GM19023 (cell line): ENCODE data around the gene NOS1.
A peak's percentile ranks its signal among the peaks of the same experiment; 100 is the strongest.
"Not testable (repeated sequence)": the region's sequence is repeated elsewhere in the genome, so short reads cannot be mapped to it uniquely, and the experiment has no call there.

Source experiments
- ATAC-seq: cut with Tn5 transposase; IDR thresholded peaks from one replicate; pipeline ENCODE4 v1.9.1; 2021; ENCODE audit warnings: mild to moderate bottlenecking, moderate library complexity; ENCODE audit not compliant: unreplicated experiment

Gene NOS1

DNA sequence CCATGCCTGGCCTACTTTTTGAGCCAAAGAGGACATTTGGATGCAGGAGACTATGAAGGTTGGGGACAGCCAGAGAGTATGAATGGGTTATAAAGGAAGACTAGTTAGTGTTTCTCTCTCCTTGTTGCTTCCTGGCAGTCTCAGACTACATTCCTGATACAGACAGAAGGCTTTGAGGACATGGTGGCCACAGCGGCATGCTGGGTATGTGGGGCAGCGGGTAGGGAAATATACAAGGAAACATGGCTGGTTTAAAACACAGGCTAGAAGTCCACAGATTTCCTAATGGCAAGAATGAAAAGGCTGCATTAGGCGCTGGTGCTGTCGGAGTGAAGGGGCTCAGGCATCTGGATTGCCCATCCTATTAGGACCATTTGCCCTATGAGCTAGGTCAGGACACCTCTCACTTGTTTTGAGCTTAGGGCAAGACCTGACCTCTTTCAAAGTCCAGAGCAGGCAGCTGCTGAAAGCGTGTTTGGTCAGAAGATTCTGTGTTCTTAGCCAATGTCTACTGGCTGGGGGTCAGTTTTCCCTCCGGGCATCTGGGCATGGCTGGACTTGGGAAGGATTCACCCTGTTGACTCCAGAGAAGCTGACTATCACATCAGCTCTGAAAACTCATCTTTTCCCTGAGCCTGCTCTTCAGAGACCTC lies 151.0 kb downstream of the NOS1 start:
- no peak for ATAC-seq

DNA sequence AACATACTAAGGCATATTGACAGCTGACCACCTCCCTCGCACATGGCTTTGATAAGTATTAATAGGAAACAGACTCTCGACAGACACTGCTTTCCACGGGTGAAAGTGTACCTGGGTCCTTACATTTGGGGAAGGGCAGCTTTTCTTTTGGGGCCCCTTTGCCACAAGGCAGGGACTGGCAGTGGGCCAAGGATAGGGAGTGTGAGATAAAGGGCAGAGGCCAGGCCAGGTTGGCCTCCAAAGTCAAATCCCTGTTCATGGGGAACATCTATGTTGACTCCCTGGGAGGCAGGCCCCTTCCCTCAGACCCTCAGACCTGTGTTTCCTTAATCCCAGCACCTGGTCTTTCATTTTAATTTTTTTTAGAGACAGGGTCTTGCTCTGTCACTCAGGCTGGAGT lies 151.8 kb downstream of the NOS1 start:
- no peak for ATAC-seq

DNA sequence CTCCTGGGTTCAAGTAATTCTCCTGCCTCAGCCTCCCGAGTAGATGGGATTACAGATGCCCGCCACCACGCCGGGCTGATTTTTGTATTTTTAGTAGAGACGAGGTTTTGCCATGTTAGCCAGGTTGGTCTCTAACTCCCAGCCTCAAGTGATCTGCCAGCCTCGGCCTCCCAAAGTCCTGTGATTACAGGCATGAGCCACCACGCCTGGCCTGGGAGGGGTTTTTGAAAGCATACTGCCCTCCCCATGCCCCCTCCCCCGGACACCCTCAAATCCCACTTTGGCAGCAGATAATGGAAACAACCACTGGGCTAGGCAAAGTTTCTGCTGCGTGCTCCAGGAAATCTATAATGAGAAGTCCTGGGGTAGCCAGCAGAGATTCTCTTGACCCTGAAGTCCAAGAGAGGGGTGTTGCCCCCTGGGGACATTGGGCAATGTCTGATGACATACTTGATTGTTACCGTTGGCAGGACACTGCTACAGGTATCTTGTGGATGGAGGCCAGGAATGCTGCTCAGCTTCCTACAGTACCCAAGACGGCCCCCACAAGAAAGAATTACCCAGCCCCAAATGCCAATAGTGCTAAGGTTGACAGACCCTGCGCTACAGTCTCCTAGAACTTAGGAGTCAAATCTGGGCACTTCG lies 152.5 kb downstream of the NOS1 start:
- no peak for ATAC-seq

DNA sequence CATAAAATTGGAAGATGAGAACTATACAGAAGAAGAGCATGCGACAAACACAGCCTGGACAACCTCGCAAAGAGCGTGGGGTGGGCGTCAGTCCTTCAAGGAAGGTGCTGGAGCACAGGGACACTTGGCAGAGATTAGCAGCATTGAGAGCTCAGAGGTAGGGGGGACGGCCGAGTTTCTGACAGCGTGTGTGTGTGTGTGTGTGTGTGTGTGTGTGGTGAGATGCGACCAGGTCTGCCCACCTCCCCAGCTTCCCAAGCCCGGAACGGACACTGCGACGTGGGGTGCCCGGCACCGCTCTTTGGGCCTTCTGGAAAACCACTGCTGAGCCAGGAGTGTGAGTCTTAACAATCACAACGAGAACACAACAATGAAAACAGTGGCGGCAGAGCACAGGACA lies 153.2 kb downstream of the NOS1 start:
- no peak for ATAC-seq

DNA sequence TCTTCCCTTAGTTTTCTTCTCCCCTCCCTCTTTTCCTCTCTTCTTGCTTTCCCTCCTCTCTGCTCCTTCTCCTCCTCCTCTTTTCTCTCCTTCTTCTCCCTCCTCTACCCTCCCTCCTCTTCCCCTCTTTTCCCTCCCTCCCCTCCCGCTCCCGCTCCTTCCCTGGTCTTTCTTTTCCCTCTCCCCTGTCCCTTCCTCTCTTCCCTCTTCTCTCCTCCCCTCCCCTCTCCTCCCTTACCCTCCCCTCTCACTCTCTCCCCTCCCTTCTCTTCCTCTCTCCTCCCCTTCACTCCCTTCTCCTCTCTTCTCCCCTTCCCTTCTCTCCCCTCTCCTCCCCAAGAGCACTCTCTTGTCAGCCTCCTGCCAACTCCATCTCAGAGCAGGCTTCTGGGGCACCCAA lies 153.8 kb downstream of the NOS1 start:
- ATAC-seq, result no peak

DNA sequence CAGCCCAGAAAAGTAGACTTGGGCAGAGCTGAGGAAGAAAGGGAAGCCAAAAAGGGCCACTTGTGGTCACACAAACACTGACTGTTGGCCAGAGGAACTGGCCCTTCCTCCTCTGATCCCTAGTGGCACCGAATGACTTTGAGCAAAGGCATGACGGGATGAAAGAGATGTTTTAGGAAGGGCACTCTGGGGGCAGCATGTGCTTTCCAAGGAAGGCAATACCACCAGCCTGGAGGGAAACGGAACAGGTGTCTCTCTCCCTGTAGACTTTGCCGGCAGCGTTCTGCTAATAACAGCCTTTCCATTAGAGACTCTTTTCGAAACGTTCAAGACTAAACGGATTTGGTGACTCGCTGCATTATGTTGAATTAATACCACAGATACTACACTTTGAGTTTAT lies 158.9 kb downstream of the NOS1 start:
- ATAC-seq, result no peak

DNA sequence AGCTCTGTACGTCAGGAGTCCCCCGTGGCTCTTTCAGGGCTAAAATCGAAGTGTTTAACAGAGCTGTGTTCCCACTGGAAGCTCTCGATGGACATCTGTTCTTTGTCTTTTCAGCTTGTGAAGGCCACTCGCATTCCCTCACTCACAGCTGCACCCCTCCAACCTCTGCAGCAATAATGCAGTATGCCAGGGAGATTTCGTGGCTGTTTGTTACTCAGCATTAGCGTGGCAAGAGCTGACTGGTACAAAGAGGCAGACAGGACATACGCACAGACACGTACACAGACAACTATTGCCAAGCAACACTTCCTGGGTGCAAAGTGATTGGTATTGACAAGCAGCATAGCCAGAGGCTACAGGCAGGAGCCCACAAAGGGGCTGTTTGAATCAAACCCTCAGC lies 159.4 kb downstream of the NOS1 start:
- no peak for ATAC-seq

DNA sequence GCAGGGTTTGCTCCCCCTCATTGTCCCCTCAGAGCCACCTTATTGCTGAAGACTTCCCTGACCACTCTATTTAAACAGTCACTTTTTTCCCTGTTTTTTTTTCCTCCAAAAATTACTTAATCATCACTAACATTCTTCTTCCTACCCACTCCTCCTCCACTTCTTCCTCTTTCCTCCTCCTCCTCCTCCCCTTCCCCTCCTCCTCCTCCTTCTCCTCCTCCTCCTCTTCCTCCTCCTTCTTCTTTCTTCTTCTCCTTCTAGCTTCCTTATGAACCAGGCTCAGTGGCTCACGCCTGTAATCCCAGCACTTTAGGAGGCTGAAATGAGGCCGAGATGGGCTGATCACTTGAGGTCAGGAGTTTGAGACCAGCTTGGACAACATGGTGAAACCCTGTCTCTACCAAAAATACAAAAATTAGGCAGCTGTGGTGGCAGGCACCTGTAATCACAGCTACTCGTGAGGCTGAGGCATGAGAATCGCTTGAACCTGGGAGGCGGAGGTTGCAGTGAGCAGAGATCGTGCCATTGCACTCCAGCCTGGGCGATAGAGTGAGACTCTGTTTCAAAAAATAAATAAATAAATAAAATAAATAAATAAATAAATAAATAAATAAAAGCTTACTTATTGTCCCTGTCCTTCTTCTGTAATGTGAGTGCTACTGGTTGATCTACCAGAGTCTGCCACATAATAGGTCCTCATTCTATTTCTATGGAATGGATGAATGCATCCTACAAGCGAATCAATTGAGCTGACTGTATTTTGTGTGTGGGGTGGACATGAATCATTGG lies 161.3 kb downstream of the NOS1 start:
- not testable (repeated sequence) for ATAC-seq

DNA sequence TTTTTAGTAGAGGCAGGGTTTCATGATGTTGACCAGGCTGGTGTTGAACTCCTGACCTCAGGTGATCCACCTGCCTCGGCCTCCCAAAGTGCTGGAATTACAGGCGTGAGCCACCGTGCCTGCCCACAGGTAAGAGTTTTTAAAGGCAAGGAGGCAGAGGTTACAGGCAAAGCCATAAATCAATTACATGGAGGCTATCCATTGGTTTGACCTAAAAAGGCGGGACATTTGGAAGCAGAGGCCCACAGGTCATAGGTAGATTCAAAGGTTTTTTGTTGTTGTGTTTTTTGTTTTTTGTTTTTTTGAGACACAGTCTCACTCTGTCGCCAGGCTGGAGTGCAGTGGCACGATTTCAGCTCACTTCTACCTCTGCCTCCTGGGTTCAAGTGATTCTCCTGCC lies 165.1 kb downstream of the NOS1 start:
- ATAC-seq, result not testable (repeated sequence)

DNA sequence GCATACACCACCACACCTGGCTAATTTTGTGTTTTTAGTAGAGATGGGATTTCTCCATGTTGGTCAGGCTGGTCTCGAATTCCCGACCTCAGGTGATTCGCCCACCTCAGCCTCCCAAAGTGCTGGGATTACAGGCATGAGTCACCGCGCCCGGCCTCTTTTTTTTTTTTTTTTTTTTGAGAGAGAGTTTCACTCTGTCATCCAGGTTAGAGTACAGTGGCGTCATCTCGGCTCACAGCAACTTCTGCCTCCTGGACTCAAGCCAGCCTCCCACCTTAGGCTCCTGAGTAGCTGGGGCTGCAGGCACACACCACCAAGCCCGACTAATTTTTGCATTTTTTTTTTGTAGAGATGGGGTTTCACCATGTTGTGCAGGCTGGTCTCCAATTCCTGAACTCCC lies 166.4 kb downstream of the NOS1 start:
- not testable (repeated sequence) for ATAC-seq

DNA sequence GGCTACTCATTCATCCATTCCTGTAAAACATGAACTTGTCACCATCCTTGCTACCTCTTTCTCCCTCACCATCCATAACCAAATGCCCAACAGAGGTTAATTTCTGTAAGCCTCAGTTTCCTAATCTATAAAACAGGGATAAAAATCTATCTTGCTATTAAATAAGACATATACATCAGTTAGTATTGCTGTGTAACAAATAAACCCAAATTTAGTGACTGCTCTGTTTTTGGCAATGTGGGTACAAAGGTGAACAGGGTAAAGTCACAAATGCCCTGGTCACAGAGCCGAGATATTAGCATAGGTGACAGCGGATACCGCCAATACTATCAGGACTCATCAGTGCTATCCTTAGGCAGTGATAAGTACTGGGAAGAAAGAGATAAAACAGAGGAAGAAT lies 167.5 kb downstream of the NOS1 start:
- ATAC-seq, result no peak

DNA sequence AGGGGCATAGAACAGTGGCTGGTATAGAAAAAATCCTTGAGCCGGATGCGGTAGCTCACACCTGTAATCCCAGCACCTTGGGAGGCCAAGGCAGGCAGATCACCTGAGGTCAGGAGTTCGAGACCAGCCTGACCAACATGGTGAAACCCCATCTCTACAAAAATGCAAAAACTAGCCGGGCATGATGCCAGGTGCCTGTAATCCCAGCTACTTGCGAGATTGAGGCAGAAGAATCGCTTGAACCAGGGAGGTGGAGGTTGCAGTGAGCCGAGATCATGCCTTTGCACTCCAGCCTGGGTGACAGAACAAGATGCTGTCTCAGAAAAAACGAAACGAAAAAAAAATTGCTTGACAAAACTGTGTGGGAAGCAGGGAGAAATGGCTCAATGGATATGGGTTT lies 168.8 kb downstream of the NOS1 start:
- not testable (repeated sequence) for ATAC-seq

DNA sequence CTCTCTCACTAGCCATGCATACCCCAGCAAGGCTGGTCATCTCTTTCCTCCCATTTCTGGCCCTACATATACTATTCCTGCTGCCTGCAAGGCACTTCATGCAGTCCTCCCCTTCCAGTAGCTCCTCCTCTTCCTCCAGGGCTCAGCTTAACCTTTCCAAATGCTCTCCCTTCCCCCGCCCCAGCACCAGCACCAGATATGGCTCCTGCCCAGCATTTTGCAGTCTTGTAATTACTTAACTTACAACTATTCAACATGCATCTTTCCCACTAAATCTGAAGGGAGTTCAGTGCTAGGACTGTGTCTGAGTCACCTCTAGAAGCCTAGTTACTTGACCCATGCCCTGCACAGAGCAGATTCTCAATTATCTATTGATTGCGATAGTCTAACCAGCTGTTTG lies 169.4 kb downstream of the NOS1 start:
- no peak for ATAC-seq

DNA sequence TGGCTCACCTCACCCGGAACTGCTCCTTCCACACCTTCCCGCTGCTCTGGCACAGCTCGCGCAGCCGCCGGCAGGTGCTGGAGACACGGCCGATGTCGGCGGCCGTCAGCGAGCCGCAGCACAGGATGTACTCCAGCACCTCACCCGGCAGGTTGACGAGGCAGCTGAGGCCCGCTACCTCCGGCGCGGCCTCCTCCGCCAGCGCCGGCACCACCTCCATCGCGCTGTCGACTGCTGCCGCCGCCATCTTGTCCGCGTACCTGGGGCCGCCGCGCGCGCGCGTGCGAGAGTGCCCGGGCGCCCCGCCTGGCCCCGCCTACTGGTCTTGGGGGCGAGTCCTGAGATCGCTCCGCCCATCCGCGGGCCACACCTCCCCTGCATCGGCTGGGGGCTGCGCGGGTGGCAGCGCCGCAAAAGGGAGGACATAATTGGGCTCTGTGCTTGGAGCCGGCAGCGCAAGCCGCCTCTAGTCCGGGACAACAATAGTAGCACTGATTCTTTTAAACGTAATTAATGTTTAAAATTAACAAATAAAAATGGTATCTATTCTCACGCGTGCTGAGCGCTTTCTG lies 171.1 kb downstream of the NOS1 start, which contains the start of gene FBXO21:
TSS of gene FBXO21 (minus strand) at position 261 of the 572 bp plus-strand sequence. CDS start at position 247, 14 bp downstream.
- ATAC-seq, result peak; percentile 92

DNA sequence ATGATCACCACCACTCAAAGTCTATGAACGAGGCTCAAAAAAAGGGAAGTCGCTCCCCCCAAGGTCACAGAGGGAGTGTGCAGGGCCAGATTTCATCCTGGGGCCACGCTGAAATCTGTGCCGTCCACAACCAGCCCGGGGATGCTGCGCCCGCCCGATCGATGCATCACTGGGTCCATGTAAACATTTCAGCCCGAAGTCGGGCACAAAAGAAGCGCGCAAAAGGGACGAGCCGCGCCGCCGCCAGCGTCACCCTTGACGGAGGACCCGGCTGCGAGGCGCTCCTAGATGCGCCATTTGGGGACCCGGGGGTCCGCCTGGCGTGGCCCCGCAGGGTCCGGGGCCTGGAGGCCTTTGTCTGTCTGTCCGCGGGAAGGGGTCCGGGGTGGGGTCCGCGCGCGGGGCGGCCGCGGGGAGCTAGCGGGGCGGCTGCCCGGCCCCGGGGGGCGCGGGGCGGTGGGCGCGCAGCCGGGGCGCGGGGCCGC lies 171.7 kb downstream of the NOS1 start:
- ATAC-seq, result peak; percentile 36

DNA sequence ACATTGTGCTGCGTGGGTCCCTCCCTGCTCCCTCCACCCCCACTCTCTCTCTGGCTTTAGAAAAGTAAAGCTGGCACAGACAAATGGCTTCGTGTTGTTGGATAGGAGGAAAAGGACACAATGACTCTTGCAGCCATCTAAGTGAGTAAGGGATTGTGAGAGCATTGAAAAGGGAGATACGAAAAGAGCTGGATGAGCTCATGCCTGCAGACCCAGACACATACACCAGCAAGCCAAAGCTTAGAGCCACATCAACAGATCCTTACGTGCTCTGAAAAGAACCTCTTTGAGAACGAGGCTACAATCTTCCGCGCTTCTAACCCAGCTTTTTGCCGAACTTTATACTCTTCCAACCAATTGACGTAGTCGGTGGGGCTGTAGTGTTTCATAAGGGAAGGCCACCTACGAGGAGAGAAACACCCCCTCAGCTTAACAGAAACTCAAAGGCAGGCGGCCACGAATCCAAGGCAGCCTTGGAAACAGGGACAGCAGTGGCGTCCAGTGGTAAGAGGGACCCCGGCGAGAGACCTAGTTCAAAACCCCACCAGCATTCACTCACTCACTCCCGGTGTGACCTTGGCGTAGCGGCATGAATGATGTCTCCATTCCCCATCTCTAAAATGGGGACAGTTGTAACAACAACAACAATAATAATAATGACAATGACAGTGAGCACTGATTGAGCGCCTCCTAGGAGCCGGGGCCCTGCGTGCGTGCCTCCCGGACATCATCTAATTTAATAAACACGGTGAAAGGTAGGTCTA lies 172.3 kb downstream of the NOS1 start:
- no peak for ATAC-seq

DNA sequence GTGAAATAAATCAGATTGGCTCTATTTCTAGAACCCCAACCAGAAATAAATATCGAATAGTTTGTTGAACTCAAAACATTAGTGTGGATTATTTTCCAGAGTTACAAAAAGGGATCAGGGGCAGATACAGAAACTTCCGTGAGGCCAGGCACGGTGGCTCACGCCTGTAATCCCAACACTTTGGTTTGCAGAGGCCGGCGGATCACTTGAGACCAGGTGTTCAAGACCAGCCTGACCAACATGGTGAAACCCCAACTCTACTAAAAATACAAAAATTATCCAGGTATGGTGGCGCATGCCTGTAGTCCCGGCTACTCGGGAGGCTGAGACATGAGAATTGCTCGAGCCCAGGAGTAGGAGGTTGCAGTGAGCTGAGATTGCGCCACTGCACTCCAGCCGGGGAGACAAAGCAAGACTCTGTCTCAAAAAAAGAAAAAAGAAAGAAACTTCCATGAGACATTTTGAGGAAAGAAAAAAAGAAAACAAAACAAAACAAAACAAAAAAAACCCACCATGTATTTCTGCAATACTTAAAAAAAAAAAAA lies 173.2 kb downstream of the NOS1 start:
- ATAC-seq, result no peak

DNA sequence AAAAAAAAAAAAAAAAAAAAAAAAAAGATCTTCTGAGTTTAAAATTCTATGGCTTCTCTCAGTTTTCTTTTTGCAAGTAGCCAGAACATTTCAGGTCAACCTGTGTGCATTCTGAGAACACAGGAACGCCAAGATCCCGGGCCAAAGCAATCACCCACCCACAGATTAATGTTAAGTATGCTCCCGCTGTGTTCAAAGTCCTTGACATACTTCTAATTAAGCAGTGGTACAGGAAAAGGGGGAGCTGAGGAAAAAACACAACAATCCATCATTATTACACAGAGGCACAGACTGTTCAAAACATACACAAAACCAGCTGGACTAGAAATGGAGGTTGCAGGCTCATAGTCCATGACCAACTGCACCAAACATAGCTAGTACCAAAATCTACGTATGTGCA lies 174.0 kb downstream of the NOS1 start:
- no peak for ATAC-seq

DNA sequence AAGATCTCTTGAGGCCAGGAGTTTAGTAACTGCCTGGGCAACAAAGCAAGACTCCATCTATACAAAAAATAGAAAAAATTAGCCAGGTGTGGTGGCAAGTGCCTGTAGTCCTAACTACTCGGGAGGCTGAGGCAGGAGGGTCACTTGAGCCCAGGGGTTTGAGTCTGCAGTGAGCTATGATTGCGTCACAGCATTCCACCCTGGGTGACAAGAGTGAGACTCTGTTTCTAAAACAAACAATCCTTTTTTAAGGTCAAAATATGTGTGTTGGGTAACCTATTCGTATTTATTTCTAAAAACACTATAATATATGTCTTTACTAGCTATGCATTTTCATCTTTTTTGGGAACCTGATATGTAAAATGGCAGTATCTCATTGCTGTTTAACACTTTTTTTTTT lies 178.6 kb downstream of the NOS1 start:
- ATAC-seq, result no peak

DNA sequence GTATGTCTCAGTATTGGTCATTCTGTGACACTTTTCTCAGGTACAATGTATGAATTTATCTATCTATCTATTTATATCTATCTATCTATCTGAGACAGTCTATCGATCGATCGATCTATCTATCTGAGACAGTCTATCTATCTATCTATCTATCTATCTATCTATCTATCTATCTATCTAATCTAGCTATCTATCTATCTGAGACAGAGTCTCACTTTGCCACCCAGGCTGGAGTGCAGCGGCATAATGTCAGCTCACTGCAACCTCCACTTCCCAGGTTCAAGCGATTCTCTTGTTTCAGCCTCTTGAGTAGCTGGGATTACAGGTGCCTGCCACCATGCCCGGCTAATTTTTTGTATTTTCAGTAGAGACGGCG lies 180.0 kb downstream of the NOS1 start:
- ATAC-seq, result not testable (repeated sequence)
